Neuronal stem cell (in vitro differentiated cells): ENCODE data around the gene SRRD.

Experiments
- DNase-seq: peaks from one replicate; pipeline ENCODE4 v3.0.0-alpha.2; 2013; ENCODE audit warnings: low spot score
- H2AFZ ChIP-seq: one replicate; pipeline ENCODE4 v1.6.1; 2013; ENCODE audit warnings: mild to moderate bottlenecking, low read length, inconsistent platforms
- H2AK5ac ChIP-seq: 2 replicates; pipeline ENCODE4 v1.6.1; 2013; ENCODE audit warnings: low read depth, mild to moderate bottlenecking, inconsistent platforms, low read length, moderate library complexity, mixed read lengths
- H2BK120ac ChIP-seq: 2 replicates; pipeline ENCODE4 v1.6.1; 2013; ENCODE audit warnings: low read depth, mild to moderate bottlenecking, inconsistent platforms, low read length, moderate library complexity, mixed read lengths
- H2BK12ac ChIP-seq: one replicate; pipeline ENCODE4 v1.6.1; 2013; ENCODE audit warnings: low read length, inconsistent platforms
- H2BK15ac ChIP-seq: 2 replicates; pipeline ENCODE4 v1.6.1; 2013; ENCODE audit warnings: mild to moderate bottlenecking, low read length, inconsistent platforms, mixed read lengths
- H2BK5ac ChIP-seq: one replicate; pipeline ENCODE4 v1.6.1; 2013; ENCODE audit warnings: inconsistent platforms, mild to moderate bottlenecking, low read length, moderate library complexity
- H3K14ac ChIP-seq: one replicate; pipeline ENCODE4 v1.6.1; 2013; ENCODE audit warnings: low read length, inconsistent platforms
- H3K18ac ChIP-seq: 2 replicates; pipeline ENCODE4 v1.6.1; 2013; ENCODE audit warnings: low read length, inconsistent platforms
- H3K23ac ChIP-seq: 2 replicates; pipeline ENCODE4 v1.6.1; 2013; ENCODE audit warnings: low read depth, mild to moderate bottlenecking, mixed read lengths, low read length, inconsistent platforms; ENCODE audit not compliant: poor library complexity
- H3K27ac ChIP-seq: replicated peaks from 3 replicates; pipeline ENCODE4 v1.5.1; 2013; ENCODE audit warnings: low read length, inconsistent platforms
- H3K27me3 ChIP-seq, 3 experiments: 2 replicates each; pipeline ENCODE4 v1.6.1; 2013; ENCODE audit warnings: low read length in 3 of 3, mild to moderate bottlenecking in 2 of 3, inconsistent platforms in 1 of 3, low read depth in 1 of 3, mixed read lengths in 1 of 3, moderate library complexity in 1 of 3; ENCODE audit not compliant: control insufficient read depth in 3 of 3, insufficient read depth in 3 of 3
- H3K36me3 ChIP-seq, 2 donors: replicated peaks in 1 of 2; 2 replicates each; pipeline ENCODE4 v1.6.1; 2013; ENCODE audit warnings: low read length in 2 of 2; ENCODE audit not compliant: control insufficient read depth in 2 of 2, insufficient read depth in 2 of 2
- H3K4ac ChIP-seq: 2 replicates; pipeline ENCODE4 v1.6.1; 2013; ENCODE audit warnings: inconsistent platforms, mild to moderate bottlenecking, low read length, moderate library complexity
- H3K4me1 ChIP-seq, 2 donors: 1 replicate in 1 of 2; 2 replicates in 1 of 2; pipeline ENCODE4 v1.6.1; 2013; ENCODE audit warnings: low read length in 2 of 2, low read depth in 1 of 2; ENCODE audit not compliant: control insufficient read depth in 2 of 2, insufficient read depth in 1 of 2
- H3K4me2 ChIP-seq: one replicate; pipeline ENCODE4 v1.6.1; 2013; ENCODE audit warnings: mild to moderate bottlenecking, low read length, inconsistent platforms; ENCODE audit not compliant: insufficient read depth, poor library complexity, severe bottlenecking
- H3K4me3 ChIP-seq, 2 donors: 2 replicates each; pipeline ENCODE4 v1.5.1; 2013; ENCODE audit warnings: low read length in 2 of 2, mild to moderate bottlenecking in 2 of 2, inconsistent platforms in 1 of 2, moderate library complexity in 1 of 2
- H3K79me1 ChIP-seq: one replicate; pipeline ENCODE4 v1.6.1; 2013; ENCODE audit warnings: low read depth, mild to moderate bottlenecking, inconsistent platforms, low read length, moderate library complexity
- H3K9ac ChIP-seq: one replicate; pipeline ENCODE4 v1.6.1; 2013; ENCODE audit warnings: mild to moderate bottlenecking, low read depth, low read length, inconsistent platforms; ENCODE audit not compliant: poor library complexity
- H3K9me3 ChIP-seq, 2 donors: replicated peaks in 1 of 2; 2 replicates each; pipeline versions ENCODE3 to v1.6.1; 2013; ENCODE audit warnings: low read length in 2 of 2, mild to moderate bottlenecking in 2 of 2, inconsistent platforms in 1 of 2, low read depth in 1 of 2, mixed read lengths in 1 of 2, moderate library complexity in 1 of 2; ENCODE audit not compliant: control insufficient read depth in 2 of 2, insufficient read depth in 1 of 2
- H4K8ac ChIP-seq: one replicate; pipeline ENCODE4 v1.6.1; 2013; ENCODE audit warnings: low read depth, mild to moderate bottlenecking, inconsistent platforms, low read length, moderate library complexity
- H4K91ac ChIP-seq: one replicate; pipeline ENCODE4 v1.6.1; 2013; ENCODE audit warnings: low read length, low read depth, mild to moderate bottlenecking, inconsistent platforms; ENCODE audit not compliant: poor library complexity
- WGBS, 2 donors: extraction: QIAGEN DNeasy Blood & Tissue Kit; methylation state at CpG; one replicate each; pipeline ENCODE4 v1.1.7; 2013; ENCODE audit warnings: missing lambda C conversion rate in 2 of 2, mixed read lengths in 1 of 2; ENCODE audit not compliant: insufficient read length in 2 of 2, insufficient replicate concordance in 1 of 2; ENCODE audit errors: extremely low coverage in 2 of 2; 5-methylcytosine and 5-hydroxymethylcytosine counted together

Gene SRRD

DNA sequence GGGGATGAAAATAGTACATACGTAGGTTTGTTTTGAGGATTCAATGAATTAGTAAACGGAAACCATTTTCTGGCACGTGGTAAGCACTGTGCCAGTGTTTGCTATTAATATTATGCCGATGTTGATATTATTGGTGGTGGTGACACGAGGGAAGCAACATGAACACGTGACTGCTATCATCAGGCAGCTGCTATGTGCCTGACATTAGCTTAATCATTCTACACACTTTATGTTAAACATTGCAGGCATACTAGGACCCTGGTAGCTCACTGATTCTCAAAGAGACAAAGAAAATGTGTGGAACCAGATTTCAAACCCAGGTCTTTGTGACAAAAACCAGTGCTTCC is 656 bp downstream of the SRRD start:
- Histone ChIP-seq H3K9me3 (no peaks in the 10 kb centered on the region), H3K4me2 (peak overlapping the region; percentile 42), H3K23ac (no peak overlapping the region), H4K91ac (no peak overlapping the region), H2AK5ac (no peak overlapping the region), H3K79me1 (peaks cover 5% of the 10 kb centered on the region), H3K27me3 (no peaks in the 10 kb centered on the region), H3K27ac (no peak overlapping the region), H2BK120ac (no peak overlapping the region), H3K36me3 (peaks cover 10 to 65% of the 10 kb centered on the region in 2 donors), H4K8ac (no peak overlapping the region), H3K9ac (no peak overlapping the region), H3K14ac (no peak overlapping the region), H3K18ac (no peak overlapping the region), H3K4ac (no peak overlapping the region), H2BK15ac (no peak overlapping the region), H2BK5ac (no peak overlapping the region), H2BK12ac (no peak overlapping the region), H2AFZ (no peak overlapping the region), H3K4me1 (peaks cover 8 to 14% of the 10 kb centered on the region in 2 donors), H3K4me3 (peak overlapping the region; percentile 82 to 87)
- no peak for DNase-seq
- no CpG with 5 or more reads among the region's 6 CpGs for WGBS, 2 donors

DNA sequence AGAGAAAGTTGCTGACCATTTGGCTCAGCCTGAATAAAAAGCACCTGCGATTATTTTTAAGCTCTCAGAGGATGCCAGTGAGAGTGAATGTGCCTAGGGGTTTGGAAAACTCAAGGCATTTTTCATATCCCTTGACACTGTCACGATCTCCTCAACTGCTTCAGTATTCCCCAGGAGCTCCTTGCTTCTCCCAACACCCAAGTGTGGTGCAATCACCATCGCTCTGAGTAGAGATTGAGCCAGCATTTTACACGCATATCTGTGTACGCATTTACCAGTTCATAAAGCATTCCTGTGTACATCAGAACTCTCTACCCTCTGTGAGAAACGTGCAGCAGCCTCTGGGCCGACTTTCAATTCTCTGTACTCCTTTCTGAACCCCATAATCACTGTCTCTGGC is 1.3 kb downstream of the SRRD start:
- H3K9me3 ChIP-seq = no peaks in the 10 kb centered on the region
- H3K36me3 ChIP-seq = peaks cover 15 to 66% of the 10 kb centered on the region in 2 donors
- H3K23ac ChIP-seq = no peak overlapping the region
- no peak overlapping the region for H3K27ac ChIP-seq
- H2BK12ac ChIP-seq = no peak overlapping the region
- no peak overlapping the region for H3K18ac ChIP-seq
- H3K4me2 ChIP-seq = no peak overlapping the region
- no peak overlapping the region for H3K14ac ChIP-seq
- H3K9ac ChIP-seq = no peak overlapping the region
- H2BK5ac ChIP-seq = no peak overlapping the region
- no peak for DNase-seq
- H3K4ac ChIP-seq = no peak overlapping the region
- no peak overlapping the region for H2BK120ac ChIP-seq
- H2AFZ ChIP-seq = no peak overlapping the region
- no peak overlapping the region for H4K91ac ChIP-seq
- H2AK5ac ChIP-seq = no peak overlapping the region
- WGBS, 2 donors = no CpG with 5 or more reads among the region's 7 CpGs
- no peaks in the 10 kb centered on the region for H3K27me3 ChIP-seq
- peaks cover 5% of the 10 kb centered on the region for H3K79me1 ChIP-seq
- no peak overlapping the region for H4K8ac ChIP-seq
- no peak overlapping the region for H2BK15ac ChIP-seq
- H3K4me1 ChIP-seq = peaks cover 8 to 11% of the 10 kb centered on the region in 2 donors
- no peak overlapping the region for H3K4me3 ChIP-seq

DNA sequence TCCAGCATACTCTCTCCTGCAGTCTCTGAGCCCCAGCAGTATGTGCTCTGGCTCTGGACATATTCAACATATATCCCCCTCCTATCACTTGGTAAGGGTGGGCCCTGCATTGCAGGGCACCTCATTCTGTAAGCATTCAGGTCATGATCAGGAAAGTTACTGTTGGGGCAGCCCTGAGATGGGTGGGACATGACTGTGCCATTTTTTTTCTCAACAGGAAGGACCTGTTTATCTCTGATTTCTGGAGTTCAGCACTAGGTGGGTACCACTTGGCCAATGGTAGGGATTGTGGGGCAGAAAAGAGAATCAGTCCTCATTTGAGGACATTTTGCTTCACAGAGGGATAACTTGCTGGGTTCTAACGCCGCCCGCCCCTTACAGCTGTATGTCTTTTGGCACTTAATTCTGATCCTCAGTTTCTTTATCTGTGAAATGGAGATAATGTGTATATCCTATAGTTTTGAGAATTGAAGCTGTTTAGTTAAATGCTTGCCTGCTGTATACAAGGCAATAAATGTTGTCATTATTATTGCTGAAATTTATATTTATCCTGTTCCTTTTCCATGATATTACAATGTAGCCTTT is 2.2 kb downstream of the SRRD start:
- peaks cover 6 to 11% of the 10 kb centered on the region in 2 donors for H3K4me1 ChIP-seq
- no peak overlapping the region for H3K18ac ChIP-seq
- H2BK12ac ChIP-seq = no peak overlapping the region
- H2AFZ ChIP-seq = no peak overlapping the region
- H3K23ac ChIP-seq = no peak overlapping the region
- WGBS, 2 donors = no CpG with 5 or more reads among the region's 3 CpGs
- no peak overlapping the region for H4K8ac ChIP-seq
- H2BK5ac ChIP-seq = no peak overlapping the region
- H3K9ac ChIP-seq = no peak overlapping the region
- H3K9me3 ChIP-seq = no peaks in the 10 kb centered on the region
- H3K36me3 ChIP-seq = peaks cover 18 to 65% of the 10 kb centered on the region in 2 donors
- no peak overlapping the region for H2AK5ac ChIP-seq
- no peak overlapping the region for H3K27ac ChIP-seq
- peaks cover 2% of the 10 kb centered on the region for H3K79me1 ChIP-seq
- H3K4me3 ChIP-seq = no peak overlapping the region
- H3K4me2 ChIP-seq = no peak overlapping the region
- H3K4ac ChIP-seq = no peak overlapping the region
- no peak overlapping the region for H2BK120ac ChIP-seq
- no peaks in the 10 kb centered on the region for H3K27me3 ChIP-seq
- H4K91ac ChIP-seq = no peak overlapping the region
- H3K14ac ChIP-seq = no peak overlapping the region
- H2BK15ac ChIP-seq = no peak overlapping the region
- no peak for DNase-seq

DNA sequence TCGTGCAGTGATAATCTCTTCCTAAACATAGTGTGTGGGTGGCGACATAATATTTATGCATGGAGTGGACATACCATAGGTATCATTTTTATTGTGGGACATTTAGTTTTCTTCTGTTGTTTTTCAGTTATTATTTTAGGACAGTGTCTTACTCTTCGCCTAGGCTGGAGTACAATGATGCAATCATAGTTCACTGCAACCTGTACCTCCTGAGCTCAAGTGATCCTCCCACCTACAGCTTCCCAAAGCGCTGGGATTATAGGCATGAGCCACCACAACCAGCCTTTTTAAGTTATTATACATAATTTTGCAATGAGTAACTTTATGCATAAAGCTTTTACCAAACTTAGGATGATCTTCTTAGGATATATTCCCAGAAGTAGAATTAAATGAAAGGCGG is 2.7 kb downstream of the SRRD start:
- no peak overlapping the region for H4K8ac ChIP-seq
- no peaks in the 10 kb centered on the region for H3K9me3 ChIP-seq
- no CpG with 5 or more reads among the region's 5 CpGs for WGBS, 2 donors
- no peak overlapping the region for H3K27ac ChIP-seq
- no peak overlapping the region for H2BK5ac ChIP-seq
- H3K4me3 ChIP-seq = no peak overlapping the region
- no peak overlapping the region for H2BK120ac ChIP-seq
- H2BK15ac ChIP-seq = no peak overlapping the region
- H2AFZ ChIP-seq = no peak overlapping the region
- H3K14ac ChIP-seq = no peak overlapping the region
- H3K4ac ChIP-seq = no peak overlapping the region
- no peak overlapping the region for H2BK12ac ChIP-seq
- peaks cover 6 to 11% of the 10 kb centered on the region in 2 donors for H3K4me1 ChIP-seq
- peaks cover 19 to 65% of the 10 kb centered on the region in 2 donors for H3K36me3 ChIP-seq
- H3K27me3 ChIP-seq = no peaks in the 10 kb centered on the region
- H4K91ac ChIP-seq = no peak overlapping the region
- DNase-seq = no peak
- no peak overlapping the region for H2AK5ac ChIP-seq
- H3K4me2 ChIP-seq = no peak overlapping the region
- no peak overlapping the region for H3K23ac ChIP-seq
- H3K9ac ChIP-seq = no peak overlapping the region
- H3K79me1 ChIP-seq = peaks cover 2% of the 10 kb centered on the region
- no peak overlapping the region for H3K18ac ChIP-seq
